CD1c-positive myeloid dendritic cell (primary cell): Measurements from ENCODE around the gene CELF2.
"Not testable (repeated sequence)": the region's sequence is repeated elsewhere in the genome, so short reads cannot be mapped to it uniquely, and the experiment has no call there.

Source experiments
- DNase-seq: peaks from one replicate; pipeline ENCODE4 v3.0.0-alpha.2; 2016; ENCODE audit errors: extremely low spot score

The CELF2 gene

DNA sequence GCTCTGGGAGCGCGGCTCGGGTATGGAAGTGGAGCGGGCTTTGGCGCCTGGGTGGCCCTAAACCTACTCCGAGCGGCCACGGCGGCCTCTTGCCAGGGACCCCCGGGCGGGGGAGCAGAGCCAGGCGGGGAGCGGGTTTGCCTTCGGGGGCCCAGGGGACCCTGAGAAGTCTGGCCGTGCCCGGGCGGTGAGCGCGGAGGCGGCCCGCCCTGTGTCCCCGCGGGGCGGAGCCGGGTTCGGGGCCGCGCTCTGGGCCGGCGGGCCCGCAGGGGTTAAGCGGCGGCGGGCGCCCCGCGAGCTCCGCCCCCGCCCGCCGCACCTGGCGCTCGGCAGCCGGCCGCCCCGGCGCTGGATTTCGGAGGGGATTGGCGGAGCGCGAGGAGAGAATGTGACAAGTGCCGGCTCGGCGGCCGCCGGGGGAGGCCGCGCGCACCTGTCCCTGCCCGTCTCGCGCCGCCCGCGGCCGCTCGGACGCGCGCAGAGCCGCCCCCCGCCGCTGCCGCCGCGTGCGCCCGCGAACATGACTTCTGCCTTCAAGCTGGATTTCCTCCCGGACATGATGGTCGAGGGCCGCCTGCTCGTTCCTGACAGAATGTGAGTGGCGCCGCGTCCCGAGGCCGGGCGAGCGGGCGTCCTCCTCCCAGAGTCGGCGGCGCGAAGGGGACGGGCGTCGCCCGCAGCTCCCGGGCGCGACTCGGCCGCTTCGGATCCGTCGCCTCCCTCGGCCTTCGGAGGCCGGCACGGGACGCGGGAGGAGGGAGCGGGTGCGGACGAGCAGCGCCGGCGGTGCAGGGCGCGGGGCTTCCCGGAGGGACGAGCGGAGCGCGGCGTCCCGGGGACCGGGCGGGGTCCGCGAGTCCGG is at the start of gene CELF2:
CELF2 (plus strand) TSS at position 303 of the 862 bp plus-strand sequence; CDS start at position 521, 218 bp downstream.
- DNase-seq: peak; percentile 34

DNA sequence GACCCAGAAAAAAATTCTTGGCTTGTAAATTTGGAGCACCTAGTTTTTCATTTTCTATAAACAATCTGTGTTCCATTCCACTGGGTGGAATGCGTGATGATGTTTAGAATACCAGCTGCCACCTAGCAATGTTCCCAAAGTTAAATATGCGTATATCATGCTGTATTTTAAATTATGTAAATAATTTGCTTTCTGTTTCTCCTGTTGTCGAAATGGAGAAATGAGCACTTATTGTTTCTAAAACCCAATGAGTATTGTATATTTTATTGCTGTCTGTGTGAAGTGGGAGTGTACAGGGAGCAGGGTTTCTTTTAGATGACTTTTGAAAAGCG is 49.4 kb upstream of the CELF2 start:
- DNase-seq: no peak

- no peak for DNase-seq
Observed at GRCh38 chr10:10973310-10973709, 44.4 kb upstream of the CELF2 start.

- DNase-seq: no peak
Observed at GRCh38 chr10:10975647-10976046, 42.0 kb upstream of the CELF2 start.

GRCh38 chr10:10976652-10977051 is 41.0 kb upstream of the CELF2 start:
- DNase-seq: no peak

- no peak for DNase-seq
Observed at GRCh38 chr10:10977226-10977956, 40.3 kb upstream of the CELF2 start.

DNA sequence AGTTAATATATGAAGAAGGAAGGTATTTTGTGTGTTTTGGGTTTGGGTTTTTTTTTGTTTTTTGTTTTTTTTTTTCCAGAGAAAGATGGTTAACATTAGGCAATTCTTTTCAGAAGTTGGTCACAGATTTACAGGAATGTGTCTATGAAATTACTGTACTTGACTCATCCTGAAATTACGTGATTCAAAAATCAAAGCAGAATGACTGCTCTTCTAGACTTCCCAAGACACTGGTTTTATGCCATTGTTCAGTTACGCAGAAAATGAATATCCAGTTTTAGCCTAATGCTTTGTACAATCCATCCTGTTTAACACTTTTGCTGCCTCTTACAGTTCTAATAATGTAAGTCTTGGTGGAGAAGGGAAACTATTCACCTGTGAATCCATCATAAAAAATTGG is 39.7 kb upstream of the CELF2 start:
- no peak for DNase-seq

DNA sequence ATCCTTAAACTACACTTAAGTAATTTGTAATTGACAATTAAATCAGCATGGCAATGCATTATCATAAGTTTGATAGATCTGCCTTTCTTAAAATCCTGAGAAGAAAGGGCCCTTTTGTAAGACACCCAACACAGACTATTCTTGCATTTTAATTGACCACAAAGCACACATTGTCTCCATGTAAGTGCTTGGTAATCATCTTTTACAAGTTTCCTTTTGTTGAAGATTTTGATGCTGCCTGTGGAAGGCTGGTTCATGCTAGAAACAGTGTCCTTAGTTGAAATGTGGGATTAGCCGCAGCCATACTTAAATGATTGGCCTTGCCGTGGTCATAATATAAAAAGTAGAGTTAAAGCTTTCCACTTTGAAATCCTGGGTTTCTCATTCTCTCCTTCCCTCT is 32.3 kb upstream of the CELF2 start:
- DNase-seq: no peak

DNA sequence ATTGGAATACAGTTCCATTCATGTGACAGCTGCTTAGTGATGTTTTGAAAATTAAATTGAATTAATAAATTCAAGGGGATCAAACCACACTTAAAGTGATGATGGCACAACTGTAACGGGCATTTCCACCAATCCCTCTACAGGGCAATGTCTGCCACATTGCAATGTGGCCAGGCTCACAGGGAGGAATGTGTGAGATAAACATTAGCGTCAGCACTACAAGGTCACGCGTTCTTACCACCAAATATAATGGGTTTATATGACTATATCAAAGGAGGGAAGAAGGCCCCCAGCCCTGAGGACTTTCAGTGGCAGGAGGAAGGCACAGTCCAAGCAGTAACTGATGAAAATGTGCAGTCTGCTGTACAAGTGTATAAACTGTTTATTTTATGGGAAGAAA is 31.1 kb upstream of the CELF2 start:
- no peak for DNase-seq

GRCh38 chr10:10987111-10987510 is 30.6 kb upstream of the CELF2 start:
- no peak for DNase-seq

DNA sequence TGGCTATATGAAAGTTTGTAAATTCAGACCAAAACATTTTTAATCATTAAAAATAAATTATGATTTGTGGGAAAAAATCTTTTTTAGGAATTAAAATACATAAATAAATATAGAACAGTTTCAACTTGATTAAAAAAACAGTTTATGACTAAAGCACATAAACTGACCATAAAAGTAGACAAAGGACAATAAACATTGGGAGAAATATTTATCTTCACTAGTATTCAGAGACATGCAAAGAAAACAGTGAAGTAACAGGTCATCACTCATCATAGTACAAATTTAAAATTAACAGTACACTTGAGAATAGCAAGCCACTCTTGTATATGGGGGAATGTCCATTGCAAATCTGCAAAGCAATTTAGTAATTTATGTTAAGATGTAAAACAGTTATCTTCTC is 28.0 kb upstream of the CELF2 start:
- no peak for DNase-seq

GRCh38 chr10:10991144-10991543 is 26.5 kb upstream of the CELF2 start:
- DNase-seq: no peak

- DNase-seq: no peak
Observed at GRCh38 chr10:10992072-10992471, 25.6 kb upstream of the CELF2 start.

DNA sequence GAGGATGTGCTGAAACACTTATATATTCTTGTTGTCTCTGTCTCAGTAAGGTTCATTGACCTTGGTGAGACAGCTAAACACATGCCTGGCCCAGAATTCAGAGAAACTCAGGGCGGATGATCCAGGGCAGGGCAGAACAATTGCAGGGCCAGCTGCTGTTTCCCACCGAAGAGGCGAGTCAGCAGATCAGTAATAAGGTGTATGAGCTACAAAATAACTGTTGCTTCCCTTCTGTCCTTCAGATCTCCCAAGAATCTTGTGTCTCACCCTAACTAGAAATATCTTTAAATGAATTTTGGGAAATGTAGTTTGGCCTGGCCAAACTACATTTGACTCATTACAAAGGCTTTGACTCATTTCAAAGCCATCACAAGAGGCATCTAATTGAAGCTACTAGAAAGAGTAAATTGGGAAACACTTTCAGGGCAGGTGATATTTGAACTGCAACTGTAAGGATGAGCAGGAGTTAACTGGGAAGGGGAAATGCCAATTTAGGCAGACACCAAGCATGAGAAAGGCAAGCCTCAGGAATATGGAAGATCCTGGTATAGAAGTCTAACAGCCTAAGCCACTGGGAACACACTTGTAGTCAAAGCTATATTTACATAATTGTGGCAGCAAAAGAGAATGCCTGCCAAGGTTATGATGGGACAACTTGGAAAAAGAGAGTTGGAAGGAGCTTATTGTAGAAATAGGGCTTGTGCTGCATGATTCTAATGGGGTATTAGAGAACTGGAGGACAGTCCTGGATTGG is 24.5 kb upstream of the CELF2 start:
- DNase-seq: no peak

GRCh38 chr10:10993785-10994184 is 23.9 kb upstream of the CELF2 start:
- no peak for DNase-seq

GRCh38 chr10:10994360-10994759 is 23.3 kb upstream of the CELF2 start:
- no peak for DNase-seq

GRCh38 chr10:10995120-10995519 is 22.6 kb upstream of the CELF2 start:
- no peak for DNase-seq

DNA sequence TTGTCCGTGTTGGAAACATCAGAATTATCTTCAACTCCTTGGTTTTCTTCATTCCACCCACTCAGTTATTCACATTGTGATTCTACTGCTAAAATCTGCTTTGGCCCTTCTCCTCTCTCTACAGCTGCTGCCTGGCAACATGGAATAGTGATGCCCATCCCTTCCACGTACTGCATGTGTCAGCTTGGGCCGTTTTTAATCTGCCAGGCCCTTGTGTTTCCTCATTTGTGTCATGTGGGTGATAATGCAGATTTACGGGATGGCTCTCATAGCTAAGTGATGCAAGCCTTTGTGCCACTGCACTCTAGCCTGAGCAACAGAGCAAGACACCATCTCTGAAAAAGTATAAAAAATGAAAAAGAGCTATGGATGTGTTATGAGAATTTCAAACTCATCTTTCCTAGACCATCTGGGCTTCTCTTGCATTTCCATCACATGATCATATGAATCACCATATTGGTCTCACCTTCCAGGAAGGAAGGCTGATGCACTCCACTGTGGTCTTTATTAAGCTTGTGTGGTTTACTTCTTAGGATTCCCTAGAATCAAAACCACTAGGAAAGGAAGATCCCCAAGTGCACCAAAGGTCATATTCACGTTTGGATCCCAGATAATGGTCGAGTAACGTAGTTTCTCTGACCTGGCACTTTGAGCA is 20.6 kb upstream of the CELF2 start:
- DNase-seq: no peak

GRCh38 chr10:10999501-10999900 is 18.2 kb upstream of the CELF2 start:
- DNase-seq: not testable (repeated sequence)

DNA sequence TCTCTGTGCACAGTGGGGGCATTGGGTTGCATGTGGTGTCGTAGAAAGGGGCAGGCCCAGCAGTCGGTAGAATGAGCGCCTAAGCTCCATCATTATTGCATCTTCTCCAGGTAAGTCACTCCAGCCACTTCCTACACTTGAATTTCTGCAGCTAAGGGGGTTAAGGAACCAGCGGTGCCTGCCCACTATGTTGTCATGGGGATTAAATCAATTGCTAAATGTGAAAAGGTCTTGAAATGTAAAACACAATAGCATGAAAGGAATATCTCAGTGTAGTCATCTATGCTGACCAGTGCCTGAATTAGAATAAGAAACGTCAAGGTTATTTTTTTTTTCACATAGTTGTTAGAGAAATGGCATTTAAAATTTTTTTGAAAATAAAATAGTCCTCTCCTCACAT is 15.2 kb upstream of the CELF2 start:
- DNase-seq: no peak

- DNase-seq: no peak
Observed at GRCh38 chr10:11002916-11003315, 14.8 kb upstream of the CELF2 start.

GRCh38 chr10:11003679-11004078 is 14.0 kb upstream of the CELF2 start:
- DNase-seq: no peak
